GM21825 (cell line): ENCODE results near the gene SIL1.

ENCODE experiments used
- ATAC-seq: cut with Tn5 transposase; IDR thresholded peaks from one replicate; pipeline ENCODE4 v1.9.1; 2021; ENCODE audit warnings: mild to moderate bottlenecking, moderate library complexity; ENCODE audit not compliant: unreplicated experiment

Gene SIL1

DNA sequence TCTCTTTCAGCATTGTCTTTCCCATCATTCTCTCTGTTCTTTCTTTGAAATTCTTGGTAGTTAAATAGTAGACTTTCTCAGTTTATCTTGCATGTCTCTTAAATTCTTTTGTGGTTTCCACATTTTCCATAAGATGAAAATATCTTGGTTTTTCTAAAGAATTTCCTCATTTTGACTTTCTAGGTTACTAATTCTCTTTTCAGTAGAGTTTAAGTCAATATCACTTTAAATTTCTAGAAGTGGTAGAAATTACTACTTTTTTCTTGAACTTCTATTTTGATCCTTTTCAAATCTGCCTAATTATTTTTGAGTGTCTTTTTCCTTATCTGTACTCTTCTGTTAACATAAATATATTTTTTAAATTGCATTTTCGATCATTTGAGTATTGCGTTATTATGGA, 299.4 kb downstream of the SIL1 start:
- no peak for ATAC-seq

- no peak for ATAC-seq
Observed at GRCh38 chr5:138898299-138898698, 299.9 kb downstream of the SIL1 start.
